OCI-LY3 (cell line): ENCODE measurements around the gene DUOXA1.

Experiments used
- H2AFZ ChIP-seq: fragments of 200-600, 300-600 bp; shearing (Covaris generic); 2 replicates; pipeline ENCODE4 v1.6.0; 2014; ENCODE audit warnings: antibody characterized with exemption, low read depth, low read length
- H3K27ac ChIP-seq: fragments of 200-600, 300-600 bp; sonication (generic); 2 replicates; pipeline ENCODE4 v1.5.1; 2014; ENCODE audit warnings: mild to moderate bottlenecking, low read length, moderate library complexity, mixed read lengths
- H3K27me3 ChIP-seq: fragments of 200-600, 300-600 bp; sonication (generic); 2 replicates; pipeline ENCODE4 v1.6.1; 2014; ENCODE audit warnings: low read depth, low read length, mixed read lengths
- H3K36me3 ChIP-seq: fragments of 200-600, 300-600 bp; sonication (generic); replicated peaks from 2 replicates; pipeline ENCODE3; 2014; ENCODE audit warnings: low read depth, low read length, mixed read lengths
- H3K4me1 ChIP-seq: fragments of 300-600, 200-600 bp; sonication (generic); 2 replicates; pipeline ENCODE4 v1.6.1; 2014; ENCODE audit warnings: low read length, mixed read lengths
- H3K4me2 ChIP-seq: fragments of 200-600, 300-600 bp; sonication (generic); 2 replicates; pipeline ENCODE4 v1.6.1; 2014; ENCODE audit warnings: low read length, mixed read lengths
- H3K4me3 ChIP-seq: fragments of 300-600, 200-600 bp; sonication (generic); 2 replicates; pipeline ENCODE4 v1.5.1; 2014; ENCODE audit warnings: antibody characterized with exemption, mild to moderate bottlenecking, low read length, moderate library complexity
- H3K79me2 ChIP-seq: fragments of 300-600, 200-600 bp; shearing (Covaris generic); 2 replicates; pipeline ENCODE4 v1.6.1; 2014; ENCODE audit warnings: mild to moderate bottlenecking, low read length, mixed read lengths
- H3K9ac ChIP-seq: fragments of 300-600, 200-600 bp; shearing (Covaris generic); 2 replicates; pipeline ENCODE4 v1.6.0; 2014; ENCODE audit warnings: mild to moderate bottlenecking, low read length, moderate library complexity
- H3K9me3 ChIP-seq: fragments of 200-600, 300-600 bp; shearing (Covaris generic); 2 replicates; pipeline ENCODE4 v1.6.1; 2014; ENCODE audit warnings: low read length, mixed read lengths; ENCODE audit not compliant: insufficient read depth
- H4K20me1 ChIP-seq: fragments of 200-600, 300-600 bp; sonication (generic); 2 replicates; pipeline ENCODE4 v1.6.1; 2016; ENCODE audit warnings: low read length, mixed read lengths; ENCODE audit not compliant: insufficient read depth
- CTCF ChIP-seq: fragments of 200-600, 300-600 bp; sonication (generic); IDR thresholded peaks from 2 replicates; pipeline ENCODE4 v1.5.1; 2014; ENCODE audit warnings: antibody characterized with exemption, low read length, low read depth
- EZH2phosphoT487 ChIP-seq: fragments of 200-600 bp; shearing (Covaris generic); IDR thresholded peaks from 2 replicates; pipeline ENCODE4 v1.6.1; 2018; ENCODE audit warnings: antibody characterized with exemption, mixed run types, low read depth

The DUOXA1 gene

GRCh38 chr15:45093013-45093412, 36.7 kb downstream of the DUOXA1 start:
- Histone ChIP-seq H3K4me1 (no peaks in the 10 kb centered on the region), H3K27me3 (peaks cover 27% of the 10 kb centered on the region), H3K4me2 (no peak overlapping the region), H3K36me3 (no peaks in the 10 kb centered on the region), H3K9me3 (no peaks in the 10 kb centered on the region), H2AFZ (no peak overlapping the region), H4K20me1 (no peaks in the 10 kb centered on the region), H3K9ac (no peak overlapping the region), H3K27ac (no peak overlapping the region), H3K79me2 (no peaks in the 10 kb centered on the region), H3K4me3 (no peak overlapping the region)
- TF ChIP-seq EZH2phosphoT487 (no peak), CTCF (no peak)

GRCh38 chr15:45091576-45091975, 38.1 kb downstream of the DUOXA1 start:
- Histone ChIP-seq H3K4me2 (no peak overlapping the region), H3K9me3 (no peaks in the 10 kb centered on the region), H2AFZ (no peak overlapping the region), H3K36me3 (no peaks in the 10 kb centered on the region), H3K4me3 (no peak overlapping the region), H3K27ac (no peak overlapping the region), H3K9ac (no peak overlapping the region), H3K79me2 (no peaks in the 10 kb centered on the region), H3K27me3 (peaks cover 28% of the 10 kb centered on the region), H3K4me1 (no peaks in the 10 kb centered on the region), H4K20me1 (no peaks in the 10 kb centered on the region)
- TF ChIP-seq CTCF (no peak), EZH2phosphoT487 (no peak)

GRCh38 chr15:45091161-45091560, 38.5 kb downstream of the DUOXA1 start:
- Histone ChIP-seq H3K4me2 (no peak overlapping the region), H3K9me3 (no peaks in the 10 kb centered on the region), H4K20me1 (no peaks in the 10 kb centered on the region), H3K36me3 (no peaks in the 10 kb centered on the region), H3K4me3 (no peak overlapping the region), H2AFZ (no peak overlapping the region), H3K4me1 (no peaks in the 10 kb centered on the region), H3K79me2 (no peaks in the 10 kb centered on the region), H3K27ac (no peak overlapping the region), H3K9ac (no peak overlapping the region), H3K27me3 (peaks cover 28% of the 10 kb centered on the region)
- no peak for TF ChIP-seq EZH2phosphoT487
- TF ChIP-seq CTCF = no peak

- H4K20me1 ChIP-seq = no peaks in the 10 kb centered on the region
- no peaks in the 10 kb centered on the region for H3K79me2 ChIP-seq
- no peak overlapping the region for H3K4me2 ChIP-seq
- H3K27ac ChIP-seq = no peak overlapping the region
- no peak overlapping the region for H3K9ac ChIP-seq
- H3K27me3 ChIP-seq = peaks cover 33% of the 10 kb centered on the region
- H3K9me3 ChIP-seq = no peaks in the 10 kb centered on the region
- no peak overlapping the region for H3K4me3 ChIP-seq
- no peak overlapping the region for H2AFZ ChIP-seq
- TF ChIP-seq EZH2phosphoT487 (no peak), CTCF (no peak)
- H3K4me1 ChIP-seq = no peaks in the 10 kb centered on the region
- H3K36me3 ChIP-seq = no peaks in the 10 kb centered on the region
These were observed 39.8 kb downstream of the DUOXA1 start for GRCh38 chr15:45089712-45090373.
